Subcutaneous adipose tissue (tissue), 4 donors: Measurements from ENCODE around the gene ATXN7L1. TPM values are rescaled to one million over a fixed set of nuclear protein-coding genes. Genes with fewer than 3 reads are reported as not detected.

ENCODE experiments used
- total RNA-seq, 4 donors: library from RNA; depleted of rRNA; stranded (reverse); fragments of >200 nt; gene quantifications; one replicate each; pipeline ENCODE4 v1.1.0, GENCODE V29; 2016
- TF ChIP-seq, protein P1 (sequence below): fragments of 450-650 bp; IDR thresholded peaks from one replicate; pipeline ENCODE4 v1.5.1; 2016; ENCODE audit warnings: low read depth, mild to moderate bottlenecking, control low read depth, antibody characterized with exemption, moderate library complexity

The ATXN7L1 gene
- total RNA-seq, 4 donors from 2014 or later, result 11.5 to 29.2 (median 13.3) TPM

DNA sequence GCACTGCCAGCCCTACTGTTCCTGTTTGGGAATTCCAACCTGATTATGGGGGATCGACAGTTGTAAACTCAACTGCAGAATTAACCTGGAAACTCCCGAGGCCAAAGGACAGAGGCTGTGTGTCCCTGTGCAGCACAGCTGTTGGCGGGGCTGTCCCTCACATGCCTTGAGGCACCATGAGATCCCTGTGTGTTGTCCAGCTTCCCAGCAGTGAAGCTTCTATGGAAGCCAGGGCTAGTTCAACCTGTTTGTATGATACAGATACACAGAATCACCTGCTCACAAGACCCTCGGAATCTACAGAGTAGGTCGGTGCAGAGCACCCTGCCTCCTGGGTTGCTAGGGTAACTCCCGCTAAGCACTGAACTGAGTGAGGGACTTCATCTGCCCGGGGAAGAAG lies 234.1 kb downstream of the ATXN7L1 start:
- TF ChIP-seq, protein P1, sequence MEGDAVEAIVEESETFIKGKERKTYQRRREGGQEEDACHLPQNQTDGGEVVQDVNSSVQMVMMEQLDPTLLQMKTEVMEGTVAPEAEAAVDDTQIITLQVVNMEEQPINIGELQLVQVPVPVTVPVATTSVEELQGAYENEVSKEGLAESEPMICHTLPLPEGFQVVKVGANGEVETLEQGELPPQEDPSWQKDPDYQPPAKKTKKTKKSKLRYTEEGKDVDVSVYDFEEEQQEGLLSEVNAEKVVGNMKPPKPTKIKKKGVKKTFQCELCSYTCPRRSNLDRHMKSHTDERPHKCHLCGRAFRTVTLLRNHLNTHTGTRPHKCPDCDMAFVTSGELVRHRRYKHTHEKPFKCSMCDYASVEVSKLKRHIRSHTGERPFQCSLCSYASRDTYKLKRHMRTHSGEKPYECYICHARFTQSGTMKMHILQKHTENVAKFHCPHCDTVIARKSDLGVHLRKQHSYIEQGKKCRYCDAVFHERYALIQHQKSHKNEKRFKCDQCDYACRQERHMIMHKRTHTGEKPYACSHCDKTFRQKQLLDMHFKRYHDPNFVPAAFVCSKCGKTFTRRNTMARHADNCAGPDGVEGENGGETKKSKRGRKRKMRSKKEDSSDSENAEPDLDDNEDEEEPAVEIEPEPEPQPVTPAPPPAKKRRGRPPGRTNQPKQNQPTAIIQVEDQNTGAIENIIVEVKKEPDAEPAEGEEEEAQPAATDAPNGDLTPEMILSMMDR, result no peak

DNA sequence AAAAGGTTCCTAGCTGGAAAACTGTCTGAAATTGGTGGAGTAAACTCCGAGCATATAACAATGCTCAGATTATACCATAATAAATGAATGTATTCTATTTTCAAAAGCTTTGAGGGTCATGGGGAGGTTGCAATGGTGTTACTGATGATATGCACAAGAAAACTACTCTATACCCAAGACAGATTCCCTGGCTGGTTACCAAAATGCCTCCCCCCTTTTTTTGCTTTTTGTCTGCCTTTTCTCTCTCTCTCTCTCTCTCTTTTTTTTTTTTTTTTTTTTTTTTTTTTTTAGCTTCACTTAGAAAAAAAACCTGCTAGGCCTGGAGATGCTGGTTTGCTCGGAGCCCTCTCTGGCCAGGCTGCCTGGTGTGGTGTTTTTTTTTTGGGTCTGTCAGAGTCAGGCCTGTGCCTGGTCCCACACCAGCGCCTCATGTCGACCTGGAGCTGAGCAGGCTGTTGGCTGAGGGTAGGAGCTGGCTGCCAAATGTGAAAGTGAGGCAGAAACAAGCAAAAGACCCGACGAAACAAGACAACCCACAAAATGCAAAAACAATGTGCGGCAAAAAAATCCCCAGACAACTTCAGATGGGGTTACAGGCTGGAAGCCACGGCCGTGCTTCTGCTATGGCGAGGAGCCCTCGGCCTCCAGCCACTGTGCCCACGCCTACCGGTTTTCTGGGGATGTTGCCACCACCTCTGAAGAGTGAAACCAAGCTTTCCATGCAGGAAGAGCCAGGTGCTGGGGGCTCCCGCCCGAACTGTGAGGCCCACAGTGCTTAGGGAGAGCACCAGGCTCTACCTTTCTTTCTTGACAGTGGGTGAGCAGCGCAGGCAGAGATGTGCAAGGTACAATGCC lies 235.2 kb downstream of the ATXN7L1 start:
- TF ChIP-seq, protein P1, result no peak

DNA sequence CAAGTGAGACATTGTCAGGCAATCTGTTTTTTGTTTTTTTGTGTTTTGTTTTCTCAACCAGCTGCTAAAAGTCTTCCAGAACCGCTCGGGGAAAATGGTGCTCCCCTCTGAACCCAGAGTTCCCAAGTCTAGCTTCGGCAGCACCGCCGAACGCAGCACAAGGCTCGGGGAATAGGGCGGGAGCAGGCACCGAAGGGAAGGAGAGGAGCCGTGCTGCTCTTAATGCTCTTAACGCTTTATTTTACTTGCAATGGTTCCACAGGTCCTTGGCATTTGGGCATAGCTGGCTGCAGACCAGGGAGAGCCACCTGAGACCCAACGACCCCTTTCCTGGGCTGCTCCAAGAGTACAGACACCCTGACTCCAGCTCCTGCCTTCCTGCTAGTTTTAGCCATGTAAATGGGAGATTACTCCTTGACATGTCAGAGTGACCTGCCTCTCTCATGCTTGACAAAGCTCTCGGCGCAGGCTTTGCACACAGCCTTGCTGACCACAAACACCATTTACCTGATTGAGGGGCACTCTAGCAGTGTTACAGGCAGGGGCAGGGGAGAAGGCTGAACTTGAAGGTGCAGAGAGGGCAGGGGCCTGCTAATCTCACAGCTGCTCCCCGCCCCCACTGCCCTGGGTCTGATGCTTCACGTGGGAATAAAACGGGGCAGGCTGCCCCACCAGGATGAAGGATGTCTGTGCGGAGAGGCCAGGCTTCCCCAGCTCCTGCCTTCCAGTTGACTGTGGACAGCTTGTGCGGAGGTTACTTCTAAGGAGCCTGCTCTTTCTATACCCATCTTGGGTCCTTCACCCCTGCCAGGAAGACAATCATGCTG lies 236.5 kb downstream of the ATXN7L1 start:
- TF ChIP-seq, protein P1, result no peak

DNA sequence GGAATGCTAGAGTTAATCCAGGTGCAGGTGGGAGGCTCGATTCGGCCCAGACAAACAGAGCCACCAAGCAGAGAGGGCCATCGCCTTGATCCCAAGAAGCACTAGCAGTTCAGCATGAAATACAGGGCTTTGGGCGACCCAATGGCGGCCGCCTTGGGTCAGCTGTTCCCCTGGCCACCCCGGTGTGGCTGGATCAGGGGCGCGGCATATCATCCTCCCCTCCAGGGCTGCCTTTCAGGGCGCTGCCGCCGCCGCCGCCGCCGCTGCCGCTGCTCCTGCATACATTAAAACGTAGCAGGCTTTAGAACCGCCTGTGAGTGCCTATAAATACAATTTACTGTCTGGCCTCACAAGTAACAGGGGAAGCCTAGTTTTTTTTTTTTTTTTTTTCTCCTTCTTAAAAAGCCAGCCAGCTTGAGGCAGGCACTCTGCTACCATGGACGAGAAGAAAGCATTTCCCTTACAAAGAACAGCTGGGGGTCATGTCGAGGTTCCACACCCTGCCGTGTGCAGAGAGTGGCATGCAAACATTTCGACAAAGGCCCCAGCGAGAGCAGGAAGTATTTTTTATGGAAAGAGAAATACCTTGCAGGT lies 237.4 kb downstream of the ATXN7L1 start:
- TF ChIP-seq, protein P1, result no peak

DNA sequence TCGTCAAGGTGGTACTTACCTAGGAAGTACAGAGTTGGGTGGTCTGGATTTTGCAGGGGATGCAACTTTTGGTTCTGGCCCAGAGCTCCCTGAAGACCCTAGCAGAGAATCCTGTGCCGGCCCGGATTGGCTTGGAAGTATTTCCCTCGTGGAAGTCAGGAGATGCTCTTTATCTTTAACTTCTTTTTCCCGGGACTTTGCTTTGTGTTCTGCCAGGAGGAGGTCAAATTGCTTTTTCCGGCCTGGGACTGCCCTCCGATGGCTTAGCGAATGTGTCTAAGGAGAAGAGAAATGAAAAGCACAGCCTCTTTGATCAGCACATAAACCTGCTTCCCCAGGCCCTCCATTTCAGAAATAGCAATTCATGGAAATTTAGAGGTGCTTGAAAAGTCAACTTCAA lies 238.1 kb downstream of the ATXN7L1 start:
- TF ChIP-seq, protein P1, result no peak

DNA sequence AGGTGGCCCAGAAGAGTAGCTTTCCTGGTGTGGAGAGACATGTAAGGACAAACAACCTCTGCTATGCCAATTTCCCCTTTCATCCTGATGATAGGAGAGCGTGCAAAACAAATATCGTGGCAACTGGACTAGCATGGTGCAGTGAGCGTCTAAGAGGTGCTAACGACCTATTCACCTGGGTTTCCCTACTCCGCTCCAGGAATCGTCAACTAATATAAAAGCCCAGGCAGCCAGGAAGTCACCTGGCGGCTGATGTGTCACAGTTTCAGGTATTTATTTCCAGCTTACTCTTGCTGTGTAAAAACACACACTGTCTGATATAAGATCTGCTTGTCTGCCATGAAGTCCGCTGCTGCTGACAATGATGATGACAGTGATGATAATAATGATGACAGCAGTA lies 238.6 kb downstream of the ATXN7L1 start:
- TF ChIP-seq, protein P1, result no peak

DNA sequence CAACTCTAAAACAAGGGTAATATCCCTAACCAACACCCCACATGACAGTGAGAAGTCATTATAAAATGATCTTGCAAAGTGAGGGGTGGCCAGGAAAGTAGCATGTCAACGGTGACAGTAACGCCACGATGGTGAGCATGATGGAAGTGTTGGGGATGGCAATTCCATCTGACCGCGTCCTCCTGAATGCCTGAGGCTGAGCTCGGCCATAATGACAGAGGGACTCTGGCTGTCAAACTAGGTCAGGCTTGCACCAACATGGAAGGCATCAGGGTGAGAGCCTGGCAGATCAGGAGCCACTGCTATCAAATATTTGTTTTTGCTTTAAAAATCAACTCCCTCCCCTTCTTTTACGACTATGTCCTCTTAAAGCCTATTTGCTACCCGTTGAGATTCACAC lies 239.4 kb downstream of the ATXN7L1 start:
- TF ChIP-seq, protein P1, result no peak
